RPMI7951 (cell line): ENCODE data around the gene MRPL45. TPM values are rescaled to one million over a fixed set of nuclear protein-coding genes. Genes with fewer than 3 reads are reported as not detected.

Experiments
- DNase-seq: peaks from one replicate; pipeline ENCODE4 v3.0.0-alpha.2; 2012; ENCODE audit warnings: low read depth
- total RNA-seq: library from RNA; depleted of rRNA; stranded (reverse); fragments of >200 nt; shearing (Covaris generic); gene quantifications from 2 replicates; pipeline ENCODE4 v1.2.3, GENCODE V29; 2014

MRPL45 gene
- total RNA-seq, 1 experiment from 2014 or later, result 39.9 TPM

DNA sequence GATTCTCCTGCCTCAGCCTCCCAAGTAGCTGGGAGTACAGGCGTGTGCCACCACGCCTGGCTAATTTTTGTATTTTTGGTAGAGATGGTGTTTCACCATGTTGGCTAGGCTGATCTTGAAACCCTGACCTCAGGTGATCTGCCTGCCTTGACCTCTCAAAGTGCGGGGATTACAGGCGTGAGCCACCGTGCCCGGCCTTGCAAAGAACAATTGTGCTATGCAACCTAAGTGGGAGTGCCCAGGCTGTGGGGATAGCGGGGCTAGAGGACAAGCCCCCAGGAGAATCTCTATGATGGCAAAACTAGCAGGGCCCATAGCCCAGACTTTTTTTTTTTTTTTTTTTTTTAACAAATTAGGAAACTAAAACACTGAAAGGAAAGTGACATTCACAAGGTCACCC lies 48.8 kb downstream of the MRPL45 start:
- DNase-seq, result no peak

DNA sequence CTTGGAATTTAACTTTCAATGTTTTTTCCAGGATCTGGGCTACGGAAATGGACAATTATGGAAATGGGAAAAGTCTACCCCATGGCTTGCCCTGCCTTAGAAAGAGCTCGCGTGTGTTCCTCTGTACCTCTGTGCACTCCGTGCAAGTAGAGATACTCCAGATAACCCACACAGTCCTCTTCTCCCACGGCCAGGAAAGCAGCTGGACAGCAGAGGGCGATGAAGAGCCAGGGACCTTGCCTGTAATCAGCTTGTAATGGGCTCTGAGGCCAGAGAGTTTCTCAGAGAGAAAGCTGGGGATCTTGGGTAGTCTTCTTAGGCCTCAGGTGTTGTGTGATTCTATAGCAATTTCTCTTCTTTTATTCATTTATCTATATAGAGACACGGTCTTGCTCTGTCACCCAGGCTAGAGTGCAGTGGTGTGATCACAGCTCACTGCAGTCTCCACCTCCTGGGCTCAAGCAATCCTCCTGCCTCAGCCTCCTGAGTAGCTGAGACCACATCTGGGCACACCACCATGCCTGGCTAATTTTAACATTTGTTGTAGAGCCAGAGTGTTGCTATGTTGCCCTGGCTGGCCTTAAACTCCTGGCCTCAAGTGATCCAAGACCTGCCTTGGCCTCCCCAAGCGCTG lies 52.2 kb downstream of the MRPL45 start:
- DNase-seq, result peak; percentile 71

DNA sequence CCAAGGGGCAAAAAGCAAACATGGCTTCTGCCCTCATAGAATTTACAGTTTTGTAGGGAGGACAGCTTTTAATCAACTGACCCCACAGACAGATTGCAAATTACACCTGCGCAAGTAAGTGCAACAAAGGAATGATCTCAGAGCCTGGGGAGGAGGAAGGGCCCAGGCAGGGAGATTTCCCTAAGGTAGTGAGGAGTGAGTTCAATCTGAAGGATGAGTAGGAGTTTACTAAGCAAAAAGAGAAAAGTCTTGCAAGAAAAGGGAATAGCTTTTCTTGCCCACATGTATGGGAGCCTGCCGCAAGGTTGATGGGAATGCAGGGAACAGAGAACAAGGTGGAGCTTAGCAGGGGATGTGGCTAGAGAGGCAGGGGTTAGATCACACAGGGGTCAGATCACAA lies 53.1 kb downstream of the MRPL45 start:
- DNase-seq, result no peak

DNA sequence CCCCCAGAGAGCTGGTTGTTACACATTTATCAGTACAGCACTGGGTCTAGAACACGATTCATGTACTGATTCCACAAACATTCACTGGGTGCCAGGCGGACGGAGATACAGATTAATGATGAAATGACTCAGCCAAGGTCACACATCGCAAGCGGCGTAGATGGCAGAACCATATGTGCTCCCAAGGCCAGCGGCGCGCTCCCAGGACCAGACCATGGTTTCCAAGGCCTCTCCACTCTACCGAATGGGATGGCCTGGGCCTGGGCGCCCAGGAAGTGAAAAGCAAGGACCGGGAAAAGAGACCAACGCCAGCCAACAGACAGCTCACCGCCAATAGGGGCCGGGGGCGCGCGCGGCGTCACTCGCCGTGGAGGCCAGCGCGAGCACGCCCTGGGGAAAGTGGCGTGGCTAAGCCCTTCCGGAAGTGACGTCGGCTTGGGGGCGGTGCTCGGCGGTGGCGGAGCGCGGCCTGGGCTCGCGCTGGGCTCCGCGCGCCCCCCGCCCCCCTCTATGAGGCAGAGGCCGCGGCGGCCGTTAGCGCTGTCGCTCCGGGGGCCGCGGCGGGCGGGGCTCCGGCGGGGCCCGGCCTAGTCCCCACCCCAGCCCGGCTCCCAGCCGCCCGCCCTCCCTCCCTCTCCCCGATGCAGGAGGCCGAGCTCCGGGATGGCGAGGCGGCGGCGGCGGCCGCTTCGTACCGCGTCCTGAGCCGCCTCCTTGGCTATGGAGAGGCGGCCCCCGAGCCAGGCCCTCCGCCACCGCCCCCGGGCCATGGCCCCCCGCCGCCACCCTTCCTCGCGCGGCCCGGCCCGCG lies 54.6 kb downstream of the MRPL45 start, which contains the start of gene SOCS7:
Gene SOCS7, plus strand, starts transcription at position 433 of the 811 bp plus-strand sequence. Its CDS starts 209 bp downstream, at position 642.
- DNase-seq, result peak; percentile 90

DNA sequence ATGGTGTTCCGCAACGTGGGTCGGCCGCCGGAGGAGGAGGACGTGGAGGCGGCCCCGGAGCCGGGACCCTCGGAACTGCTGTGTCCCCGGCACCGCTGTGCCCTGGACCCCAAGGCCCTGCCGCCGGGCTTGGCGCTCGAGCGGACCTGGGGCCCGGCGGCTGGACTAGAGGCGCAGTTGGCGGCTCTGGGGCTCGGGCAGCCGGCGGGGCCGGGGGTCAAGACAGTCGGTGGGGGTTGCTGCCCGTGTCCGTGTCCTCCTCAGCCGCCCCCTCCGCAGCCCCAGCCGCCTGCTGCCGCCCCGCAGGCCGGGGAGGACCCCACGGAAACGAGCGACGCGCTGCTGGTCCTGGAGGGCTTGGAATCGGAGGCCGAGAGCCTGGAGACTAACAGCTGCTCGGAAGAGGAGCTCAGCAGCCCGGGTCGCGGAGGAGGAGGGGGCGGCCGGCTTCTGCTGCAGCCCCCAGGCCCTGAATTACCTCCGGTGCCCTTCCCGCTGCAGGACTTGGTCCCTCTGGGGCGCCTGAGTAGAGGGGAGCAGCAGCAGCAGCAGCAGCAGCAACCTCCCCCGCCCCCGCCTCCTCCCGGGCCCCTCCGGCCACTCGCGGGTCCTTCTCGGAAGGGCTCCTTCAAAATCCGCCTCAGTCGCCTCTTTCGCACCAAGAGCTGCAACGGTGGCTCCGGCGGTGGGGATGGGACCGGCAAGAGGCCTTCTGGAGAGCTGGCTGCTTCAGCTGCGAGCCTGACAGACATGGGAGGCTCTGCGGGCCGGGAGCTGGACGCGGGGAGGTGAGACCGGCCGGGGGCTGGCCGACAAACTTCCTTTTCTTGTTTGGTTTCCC lies 55.5 kb downstream of the MRPL45 start:
- peak; percentile 6 for DNase-seq

DNA sequence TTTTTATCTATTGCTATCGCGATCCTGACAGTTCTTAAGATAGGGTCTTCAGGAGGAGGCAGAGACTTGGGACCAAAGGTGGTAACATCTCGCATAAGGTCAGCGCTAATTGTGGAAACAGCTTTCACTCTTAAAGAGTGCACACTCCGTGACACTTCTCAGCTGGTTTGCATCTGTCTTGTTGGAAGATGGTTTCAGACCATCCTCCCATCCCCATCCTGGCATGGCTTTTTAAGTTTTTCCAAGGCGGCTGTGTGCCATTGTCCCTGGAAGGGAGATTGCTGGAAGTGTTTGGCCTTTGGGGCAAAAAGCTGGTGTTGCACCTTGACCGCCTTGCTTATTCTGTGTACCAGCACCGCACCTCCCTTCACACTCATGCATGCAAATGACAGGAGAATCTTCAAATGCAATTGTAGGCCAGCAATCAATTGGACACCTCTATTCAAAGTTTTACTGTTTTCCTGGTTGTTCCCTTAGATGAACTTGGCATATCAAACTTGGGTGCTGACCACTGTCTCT lies 56.2 kb downstream of the MRPL45 start:
- peak; percentile 3 for DNase-seq

DNA sequence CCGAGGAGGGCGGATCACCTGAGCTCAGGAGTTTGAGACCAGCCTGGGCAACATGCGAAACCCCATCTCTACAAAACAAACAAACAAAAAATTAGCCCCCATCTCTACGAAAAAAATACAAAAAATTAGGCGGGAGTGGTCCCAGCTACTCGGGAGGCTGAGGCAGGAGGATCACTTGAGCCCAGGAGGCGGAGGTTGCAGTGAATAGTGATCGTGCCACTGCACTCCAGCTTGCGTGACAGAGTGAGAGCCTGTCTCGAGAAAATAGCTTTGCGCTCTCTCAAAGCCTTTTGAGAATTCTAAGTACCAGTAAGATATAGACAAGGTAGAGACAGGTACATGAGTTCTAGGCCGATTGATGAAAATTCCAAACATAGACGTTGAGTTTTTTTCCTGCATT lies 56.7 kb downstream of the MRPL45 start:
- DNase-seq, result no peak

DNA sequence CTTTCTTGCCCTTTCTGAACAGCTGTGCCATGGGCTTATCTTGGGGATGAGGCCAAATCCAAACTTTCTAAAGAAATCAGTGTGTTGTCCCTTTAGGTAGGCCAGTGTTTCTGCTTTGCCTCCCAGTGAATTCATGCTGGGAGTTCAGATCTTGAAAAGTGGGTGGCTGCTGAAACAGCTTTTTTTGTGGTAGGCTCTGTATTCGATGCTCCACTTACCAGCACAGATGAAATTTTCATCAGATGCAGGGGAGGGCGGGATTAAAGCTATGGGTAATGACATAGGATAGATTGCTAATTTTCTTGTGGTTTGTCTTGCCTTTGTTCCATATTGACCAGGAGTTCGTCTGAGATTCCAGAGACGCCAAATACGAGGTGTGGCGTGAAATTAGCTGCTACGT lies 57.5 kb downstream of the MRPL45 start:
- DNase-seq, result no peak

DNA sequence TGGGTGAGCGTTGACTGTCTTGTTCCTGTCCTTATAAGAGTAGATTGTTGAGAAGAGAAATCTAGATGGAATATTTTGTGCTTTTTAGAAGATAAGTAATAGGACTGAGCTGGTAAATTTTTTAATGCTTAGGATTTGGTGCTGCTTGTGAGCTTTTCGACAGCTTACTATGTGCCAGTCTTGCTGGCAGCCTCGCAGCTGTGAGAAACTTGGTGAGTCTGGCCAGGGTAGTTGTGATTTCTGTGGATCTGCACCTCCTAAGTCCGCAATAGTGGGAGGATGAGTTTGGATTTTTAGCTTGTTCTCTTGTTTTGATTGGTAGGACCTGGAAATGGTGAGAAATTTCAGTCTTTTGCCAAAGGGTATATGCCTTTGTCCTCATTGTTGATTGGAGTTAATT lies 58.3 kb downstream of the MRPL45 start:
- no peak for DNase-seq

DNA sequence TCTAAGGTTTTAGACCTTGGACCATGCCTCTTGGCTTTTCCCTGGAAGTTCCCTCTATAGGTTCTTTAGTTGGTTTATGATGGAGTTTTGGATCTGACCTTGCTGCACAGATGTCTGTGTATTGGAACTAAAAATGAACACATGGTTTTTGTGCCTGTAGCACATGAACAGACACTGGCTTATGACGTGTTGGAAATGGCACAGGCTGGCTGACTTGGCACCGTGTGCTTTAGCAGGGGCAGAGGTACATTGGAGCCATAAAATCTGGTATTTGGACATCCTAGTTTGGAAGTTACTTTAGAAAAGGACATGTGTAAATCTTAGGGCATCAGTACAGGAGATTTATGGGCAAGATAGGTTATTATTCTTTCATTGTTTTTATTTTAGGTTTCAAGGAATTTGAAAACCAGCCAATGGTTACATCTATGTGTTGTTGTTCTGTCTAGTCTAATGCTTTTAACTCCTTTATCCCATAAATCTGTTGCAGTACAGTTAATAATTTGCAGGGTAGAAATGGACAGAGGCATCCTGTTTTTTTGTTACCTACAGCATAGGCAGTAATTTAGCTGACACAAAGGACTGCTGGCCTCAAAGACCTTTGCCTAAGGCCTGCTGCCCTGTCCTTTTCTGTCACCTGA lies 60.6 kb downstream of the MRPL45 start:
- DNase-seq, result no peak

DNA sequence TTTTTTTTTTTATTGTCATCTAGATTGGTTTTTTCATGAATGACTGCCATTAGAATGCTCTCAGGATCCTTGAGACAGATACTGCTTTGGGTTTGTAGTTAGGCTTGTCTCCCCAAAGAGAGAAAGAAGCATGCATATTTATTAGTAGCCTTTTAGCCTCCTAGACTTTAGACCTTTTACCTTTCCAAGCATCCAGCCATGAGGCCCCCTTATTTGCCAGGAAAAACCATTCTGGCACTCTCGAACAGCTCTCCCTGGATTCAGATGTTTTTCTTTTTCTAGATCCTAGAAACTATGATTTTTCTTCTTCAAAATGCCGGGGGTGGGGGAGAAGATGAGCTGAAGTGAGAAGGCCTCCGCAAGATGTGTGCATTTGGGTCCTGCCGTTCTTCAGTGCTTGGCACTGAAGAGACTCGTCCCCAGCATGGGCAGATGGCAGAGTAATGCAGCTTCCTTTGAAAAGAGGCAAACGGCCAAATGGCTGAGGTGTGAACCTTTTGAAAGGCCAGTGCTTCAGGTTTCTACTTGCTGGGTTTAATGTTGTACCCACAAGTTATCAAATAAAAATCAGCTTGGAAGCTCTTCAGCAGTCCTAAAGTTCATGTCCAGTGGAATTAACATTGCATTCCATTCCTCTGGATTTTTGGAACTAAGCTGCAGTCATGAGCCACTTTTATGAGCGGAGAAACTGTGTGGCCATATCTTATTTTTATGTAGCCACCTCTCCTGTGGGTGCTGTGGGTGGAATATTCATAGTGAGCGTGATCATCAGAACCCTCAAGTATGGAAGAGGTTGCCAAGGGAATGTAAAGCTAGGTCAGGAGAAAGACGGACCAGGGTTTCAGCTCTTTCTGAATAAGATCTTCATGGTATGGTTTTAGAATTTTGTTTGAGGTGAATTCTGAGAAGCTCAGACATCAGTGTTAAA lies 61.9 kb downstream of the MRPL45 start:
- no peak for DNase-seq

DNA sequence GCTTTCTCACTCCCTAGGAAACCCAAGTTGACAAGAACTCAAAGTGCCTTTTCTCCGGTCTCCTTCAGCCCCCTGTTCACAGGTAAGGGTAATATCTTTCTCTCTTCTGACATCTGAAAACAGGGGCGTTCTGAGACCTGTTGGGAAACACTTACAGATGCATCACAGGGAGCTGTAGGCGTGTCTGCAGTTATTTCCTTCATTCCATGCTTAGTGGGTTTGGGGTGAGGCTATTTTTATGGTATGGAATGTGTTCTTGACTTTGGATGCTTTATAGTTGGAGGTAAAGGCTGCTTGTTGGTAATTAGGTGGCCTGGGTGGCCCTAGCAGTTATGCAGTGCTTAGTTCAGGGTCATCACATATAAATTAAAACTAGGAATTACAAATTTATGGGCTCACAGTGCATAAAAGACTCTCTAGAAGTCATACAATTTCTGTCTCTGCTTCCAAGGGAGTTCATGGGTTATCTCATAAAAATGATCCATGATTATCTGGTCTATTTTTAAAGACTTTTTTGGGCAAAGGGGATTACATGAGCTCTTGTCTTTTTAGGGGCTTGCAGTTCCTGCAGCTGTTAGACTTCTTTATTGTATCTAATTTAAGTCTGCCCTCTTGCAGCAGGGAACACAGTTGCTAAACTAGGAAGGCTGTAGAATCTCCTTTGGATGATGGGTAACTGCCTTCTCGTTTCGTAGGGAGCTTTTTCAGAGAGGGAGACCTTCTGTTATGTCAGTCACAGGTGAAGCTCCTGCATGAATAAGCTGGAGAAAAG lies 64.9 kb downstream of the MRPL45 start:
- no peak for DNase-seq

DNA sequence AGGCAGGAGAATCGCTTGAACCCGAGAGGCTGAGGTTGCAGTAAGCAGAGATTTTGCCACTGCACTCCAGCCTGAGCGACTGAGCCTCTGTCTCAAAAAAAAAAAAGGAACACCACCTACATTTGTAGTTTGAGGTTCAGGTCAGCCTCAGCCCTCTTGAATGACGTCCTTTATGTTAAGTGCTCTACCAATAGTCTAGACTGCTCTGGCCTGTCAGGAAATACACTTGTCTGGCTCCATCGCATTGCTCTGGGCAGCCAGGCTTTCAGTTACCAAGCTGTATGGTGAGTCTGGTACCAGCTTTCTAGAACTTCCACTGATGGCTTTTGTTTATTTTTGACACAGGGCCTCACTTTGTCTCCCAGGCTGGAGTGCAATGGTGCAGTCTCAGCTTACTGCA lies 66.0 kb downstream of the MRPL45 start:
- no peak for DNase-seq

DNA sequence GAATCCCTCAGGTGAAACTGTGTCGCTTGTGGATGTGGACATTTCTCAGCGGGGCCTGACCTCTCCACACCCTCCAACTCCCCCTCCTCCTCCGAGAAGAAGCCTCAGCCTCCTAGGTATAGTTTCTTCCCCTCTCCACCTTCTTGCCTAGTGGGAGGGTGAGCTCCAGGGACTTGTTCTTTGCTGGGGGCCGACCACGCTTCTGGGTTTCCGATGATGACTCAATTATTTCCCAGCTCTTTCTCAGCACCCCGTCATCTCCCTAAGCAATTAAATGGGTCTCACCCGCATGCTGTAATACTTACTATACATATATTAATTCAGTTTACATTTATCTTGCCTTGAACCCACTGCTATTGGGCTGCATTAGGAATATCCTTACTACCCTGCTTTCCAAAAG lies 67.8 kb downstream of the MRPL45 start:
- no peak for DNase-seq

DNA sequence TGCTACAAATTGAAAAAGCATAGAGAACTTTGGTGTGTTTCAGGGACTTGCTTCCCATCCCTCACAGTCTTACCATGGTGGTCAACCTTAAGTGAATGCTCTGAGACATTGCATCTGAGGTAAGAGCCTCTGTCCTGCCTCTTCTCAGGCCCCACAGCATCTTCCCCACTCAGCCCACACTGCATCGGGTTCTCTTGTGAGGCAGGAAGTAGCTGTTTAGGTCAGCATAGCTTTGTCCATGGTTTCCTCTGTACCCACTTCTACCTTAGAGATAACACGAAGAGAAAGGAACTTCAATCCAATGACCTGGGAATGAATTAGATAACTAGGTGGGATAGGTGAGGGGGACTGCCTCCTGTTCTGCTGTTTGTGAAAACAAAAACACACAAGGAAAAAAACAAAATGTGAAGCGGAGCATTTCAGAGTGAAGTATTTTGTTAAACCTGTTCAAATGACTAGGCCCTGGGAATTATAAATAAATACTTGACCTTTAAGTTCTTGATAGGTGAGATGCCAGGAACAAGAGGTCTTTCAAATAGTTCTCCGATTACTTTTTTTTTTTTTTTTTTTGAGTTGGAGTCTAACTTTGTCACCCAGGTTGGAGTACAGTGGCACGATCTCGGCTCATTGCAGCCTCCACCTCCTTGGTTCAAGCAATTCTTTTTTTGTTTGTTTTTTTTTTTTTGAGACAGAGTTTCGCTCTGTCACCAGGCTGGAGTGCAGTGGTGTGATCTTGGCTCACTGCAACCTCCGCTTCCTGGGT lies 72.3 kb downstream of the MRPL45 start:
- DNase-seq, result no peak
